Measurements from ENCODE around the gene MCEMP1.

GRCh38 chr19:7709932-7710460 is 33.1 kb downstream of the MCEMP1 start:
- TF ChIP-seq CTCF (IDR thresholded peaks at IDR 0.05), result no peak
- no peak for TF ChIP-seq POLR2A (IDR thresholded peaks at IDR 0.05)
